HUES6 (cell line): Measurements from ENCODE around the gene DDR2.

Source experiments
- H3K27ac ChIP-seq: 2 replicates; pipeline ENCODE4 v1.7.0; 2013; ENCODE audit warnings: low read depth, mild to moderate bottlenecking, low read length, inconsistent platforms
- H3K27me3 ChIP-seq: 2 replicates; pipeline ENCODE4 v1.6.1; 2013; ENCODE audit warnings: low read length; ENCODE audit not compliant: control insufficient read depth, insufficient read depth
- H3K36me3 ChIP-seq: 2 replicates; pipeline ENCODE4 v1.6.1; 2013; ENCODE audit warnings: low read length; ENCODE audit not compliant: control insufficient read depth, insufficient read depth
- H3K4me1 ChIP-seq: 2 replicates; pipeline ENCODE4 v1.6.1; 2013; ENCODE audit warnings: low read length; ENCODE audit not compliant: control insufficient read depth, insufficient read depth
- H3K4me3 ChIP-seq: 2 replicates; pipeline ENCODE4 v1.5.1; 2013; ENCODE audit warnings: low read depth, low read length
- H3K9ac ChIP-seq: one replicate; pipeline ENCODE4 v1.6.1; 2013; ENCODE audit warnings: mild to moderate bottlenecking, low read length
- H3K9me3 ChIP-seq: 2 replicates; pipeline ENCODE4 v1.6.1; 2013; ENCODE audit warnings: low read depth, low read length; ENCODE audit not compliant: control insufficient read depth, insufficient read depth

The DDR2 gene

DNA sequence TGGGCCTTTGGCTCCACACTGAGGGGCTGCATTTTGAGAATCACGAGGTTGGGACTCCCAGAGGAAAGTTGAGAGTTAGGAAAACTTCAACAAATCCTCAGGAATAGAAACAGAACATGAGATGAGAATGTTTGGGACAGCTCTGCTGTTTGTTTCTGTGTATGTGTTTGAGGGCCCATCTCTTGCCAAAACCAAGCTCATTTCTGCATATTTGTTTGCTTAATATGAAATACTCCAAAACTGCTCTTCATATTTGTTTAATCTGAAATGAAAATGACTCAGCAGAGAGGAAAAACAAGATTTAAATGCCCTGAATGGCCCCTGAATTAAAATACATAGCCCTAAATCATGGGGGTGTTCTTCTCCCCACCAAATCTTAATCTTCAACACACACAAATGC, 78.1 kb downstream of the DDR2 start:
- Histone ChIP-seq H3K27me3 (no peaks in the 10 kb centered on the region), H3K36me3 (no peaks in the 10 kb centered on the region), H3K4me3 (no peak overlapping the region), H3K27ac (no peak overlapping the region), H3K9me3 (no peaks in the 10 kb centered on the region), H3K4me1 (no peaks in the 10 kb centered on the region), H3K9ac (no peak overlapping the region)

DNA sequence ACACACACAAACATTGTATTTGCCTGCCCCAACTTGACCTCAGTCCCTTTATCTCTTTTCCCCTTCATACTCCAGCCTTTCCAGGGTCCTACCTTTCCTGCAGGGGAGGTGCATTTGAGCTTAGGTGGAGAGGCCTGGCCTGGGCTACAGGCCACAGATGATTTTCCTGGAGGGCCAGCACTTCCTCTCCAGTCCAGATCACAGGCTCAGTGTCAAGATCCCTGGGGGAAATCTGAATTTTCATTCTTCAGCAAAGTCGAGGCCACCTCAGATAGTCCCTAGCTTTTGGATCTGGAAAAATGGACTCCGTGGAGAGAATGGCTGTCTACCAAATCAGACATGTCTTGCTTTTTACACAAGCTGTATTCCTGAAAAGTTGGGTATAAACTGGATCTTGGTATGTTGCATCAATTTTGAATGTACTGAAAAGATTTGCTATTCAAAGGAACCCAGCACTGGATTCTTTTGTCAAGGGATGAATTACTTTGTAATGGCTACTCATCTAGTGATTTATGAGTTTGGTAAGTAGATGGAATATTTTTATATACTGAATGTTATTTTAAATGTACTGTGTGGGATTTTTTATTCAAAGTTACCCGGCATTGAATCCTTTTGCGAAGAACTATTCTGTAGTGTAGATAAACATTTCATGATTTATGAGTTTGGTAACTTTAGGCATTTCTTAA, 78.7 kb downstream of the DDR2 start:
- no peak overlapping the region for H3K4me3 ChIP-seq
- H3K27ac ChIP-seq, result no peak overlapping the region
- H3K9ac ChIP-seq, result no peak overlapping the region
- no peaks in the 10 kb centered on the region for H3K9me3 ChIP-seq
- H3K27me3 ChIP-seq, result no peaks in the 10 kb centered on the region
- no peaks in the 10 kb centered on the region for H3K36me3 ChIP-seq
- no peaks in the 10 kb centered on the region for H3K4me1 ChIP-seq

DNA sequence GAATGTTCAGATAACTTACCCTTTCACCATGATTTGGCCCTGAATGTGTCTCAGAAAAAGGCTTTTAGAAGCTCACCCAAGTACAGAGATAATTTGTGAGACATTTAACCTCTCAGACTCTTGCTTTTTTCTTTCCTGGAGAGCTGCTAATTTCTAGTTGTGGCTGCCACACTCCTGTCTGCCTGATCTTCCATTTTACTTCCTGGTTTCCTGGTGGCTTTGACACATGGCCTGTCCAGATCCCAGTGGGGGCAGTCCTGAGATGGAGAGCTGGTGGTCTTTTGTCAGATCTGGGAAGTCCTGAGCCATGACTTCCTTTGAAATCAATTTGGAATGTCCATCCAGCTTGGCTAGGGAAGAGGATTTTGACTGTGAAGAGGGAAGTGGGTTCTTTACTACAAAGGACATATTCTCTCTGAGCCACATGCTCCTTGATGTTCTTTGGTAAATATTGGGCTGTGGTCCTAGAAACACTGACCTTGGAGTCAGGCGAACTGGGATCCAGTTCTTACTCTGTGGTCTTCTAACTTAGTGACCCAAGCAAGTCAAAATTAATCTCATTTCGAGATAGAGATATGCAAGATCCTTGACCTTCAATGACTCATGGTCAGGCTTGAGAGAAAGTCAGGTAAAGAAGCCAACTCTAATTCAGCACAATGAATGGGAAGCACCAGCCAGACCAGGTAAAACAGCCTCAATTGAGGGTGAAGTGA, 80.2 kb downstream of the DDR2 start:
- H3K27ac ChIP-seq, result no peak overlapping the region
- no peak overlapping the region for H3K9ac ChIP-seq
- no peaks in the 10 kb centered on the region for H3K4me1 ChIP-seq
- no peak overlapping the region for H3K4me3 ChIP-seq
- H3K36me3 ChIP-seq, result no peaks in the 10 kb centered on the region
- no peaks in the 10 kb centered on the region for H3K27me3 ChIP-seq
- H3K9me3 ChIP-seq, result no peaks in the 10 kb centered on the region

DNA sequence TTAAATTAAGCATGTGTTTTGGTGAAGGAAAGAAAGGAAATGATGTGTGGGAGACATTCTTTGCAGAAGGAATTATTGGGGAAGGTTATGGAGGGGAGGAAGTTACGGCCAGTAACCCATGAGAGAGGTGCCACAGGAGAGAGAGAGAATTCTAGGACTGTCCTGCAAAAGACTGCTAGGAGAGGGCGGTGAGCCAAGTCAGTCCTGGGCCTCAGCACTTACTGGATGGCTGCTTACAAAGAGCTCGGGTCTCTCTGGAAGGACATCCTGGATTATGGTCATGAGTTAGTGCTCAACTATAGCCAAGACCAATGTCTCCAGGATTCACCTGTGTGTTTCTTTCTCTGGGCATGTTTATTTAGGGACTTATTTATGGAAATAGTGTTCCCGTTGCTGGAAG, 83.9 kb downstream of the DDR2 start:
- Histone ChIP-seq H3K4me3 (no peak overlapping the region), H3K9ac (no peak overlapping the region), H3K36me3 (no peaks in the 10 kb centered on the region), H3K9me3 (no peaks in the 10 kb centered on the region), H3K4me1 (no peaks in the 10 kb centered on the region), H3K27me3 (no peaks in the 10 kb centered on the region), H3K27ac (no peak overlapping the region)

DNA sequence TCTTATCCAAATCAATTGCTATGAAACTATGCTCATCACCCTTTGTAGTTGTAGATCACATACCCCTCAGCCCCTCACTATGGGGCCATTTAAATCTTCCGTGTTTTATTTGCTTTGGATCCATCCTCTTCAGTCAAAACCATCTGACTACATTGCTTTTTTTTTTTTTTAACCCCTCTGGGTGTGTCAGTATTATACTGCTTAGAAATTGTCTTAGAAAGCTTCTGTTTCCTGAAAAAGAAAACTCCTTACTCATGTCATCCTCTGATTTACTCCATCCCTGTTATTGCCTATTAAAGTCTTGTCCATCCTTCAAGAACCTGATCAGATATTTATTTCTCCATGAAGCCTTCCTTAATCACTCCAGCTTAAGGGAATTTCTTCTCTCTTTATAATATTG, 84.3 kb downstream of the DDR2 start:
- H3K4me1 ChIP-seq, result no peaks in the 10 kb centered on the region
- no peaks in the 10 kb centered on the region for H3K27me3 ChIP-seq
- H3K27ac ChIP-seq, result no peak overlapping the region
- H3K4me3 ChIP-seq, result no peak overlapping the region
- H3K9me3 ChIP-seq, result no peaks in the 10 kb centered on the region
- no peak overlapping the region for H3K9ac ChIP-seq
- H3K36me3 ChIP-seq, result no peaks in the 10 kb centered on the region

DNA sequence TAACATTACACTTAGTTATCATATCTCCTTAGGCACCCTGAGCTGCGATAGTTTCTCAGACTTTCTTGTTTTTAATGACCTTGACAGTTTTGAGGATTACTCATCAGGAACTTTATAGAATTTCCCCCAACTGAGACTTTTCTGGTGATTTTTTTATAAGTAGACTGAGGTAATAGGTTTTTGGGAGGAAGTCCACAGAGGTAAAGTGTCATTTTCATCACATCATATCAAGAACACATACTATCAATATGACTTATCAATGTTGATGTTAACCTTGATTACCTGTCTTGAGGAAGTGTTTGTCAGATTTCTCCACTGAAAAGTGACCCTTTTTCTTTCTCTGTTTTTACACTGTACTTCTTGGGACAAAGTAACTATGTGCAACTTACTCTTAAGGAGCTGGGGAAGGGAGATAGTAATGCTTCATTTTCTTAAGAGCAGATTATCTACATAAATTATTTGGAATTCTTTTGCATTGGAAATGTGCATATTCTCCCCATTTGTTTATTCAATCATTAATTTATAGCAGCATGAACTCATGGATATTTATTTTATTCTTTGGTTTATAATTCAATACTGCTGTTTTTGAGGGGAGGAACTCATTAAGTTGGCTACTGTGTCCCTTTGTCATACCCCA, 85.4 kb downstream of the DDR2 start:
- H3K27me3 ChIP-seq, result no peaks in the 10 kb centered on the region
- H3K4me3 ChIP-seq, result no peak overlapping the region
- no peaks in the 10 kb centered on the region for H3K36me3 ChIP-seq
- H3K9ac ChIP-seq, result no peak overlapping the region
- H3K9me3 ChIP-seq, result no peaks in the 10 kb centered on the region
- no peak overlapping the region for H3K27ac ChIP-seq
- no peaks in the 10 kb centered on the region for H3K4me1 ChIP-seq

DNA sequence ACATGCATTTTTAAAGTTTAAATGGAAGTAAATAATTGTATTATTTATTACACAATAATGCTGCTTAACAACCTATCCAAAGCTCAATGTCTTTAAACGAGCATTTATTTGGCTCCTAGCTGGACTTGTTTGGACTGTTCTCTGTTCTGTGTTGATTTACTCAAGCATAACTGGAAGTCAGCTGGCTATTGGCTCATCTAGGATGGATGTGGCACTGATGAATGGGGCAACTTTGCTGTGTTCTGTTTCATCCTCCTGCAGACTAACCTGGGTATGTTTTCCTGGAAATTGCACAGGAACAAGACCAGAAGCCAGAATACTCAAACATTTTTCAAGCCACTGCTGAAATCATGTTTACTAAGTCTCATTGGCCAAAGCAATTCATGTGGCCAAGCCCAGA, 87.4 kb downstream of the DDR2 start:
- Histone ChIP-seq H3K9me3 (no peaks in the 10 kb centered on the region), H3K4me1 (no peaks in the 10 kb centered on the region), H3K36me3 (no peaks in the 10 kb centered on the region), H3K9ac (no peak overlapping the region), H3K27ac (no peak overlapping the region), H3K27me3 (no peaks in the 10 kb centered on the region), H3K4me3 (no peak overlapping the region)

DNA sequence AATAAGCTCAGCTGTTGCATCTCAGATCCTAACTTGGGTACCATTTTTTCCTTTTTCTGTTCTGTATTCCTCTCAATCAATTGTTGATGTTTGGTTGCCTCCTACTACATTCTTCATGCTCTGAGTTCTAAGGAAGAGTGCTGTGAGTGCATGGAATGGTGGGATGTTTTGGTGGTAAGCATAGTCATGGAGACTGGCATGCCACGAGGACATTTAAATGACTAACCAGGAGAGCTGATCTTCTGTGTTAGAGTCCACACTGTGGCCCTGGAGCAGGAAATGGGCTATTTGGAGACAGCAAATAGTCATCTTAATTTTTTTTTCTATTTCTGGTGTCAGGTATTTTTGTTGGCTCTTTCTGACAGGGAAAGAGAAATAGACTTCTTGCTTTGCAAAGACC, 88.7 kb downstream of the DDR2 start:
- H3K4me1 ChIP-seq, result no peaks in the 10 kb centered on the region
- no peaks in the 10 kb centered on the region for H3K9me3 ChIP-seq
- no peaks in the 10 kb centered on the region for H3K27me3 ChIP-seq
- no peaks in the 10 kb centered on the region for H3K36me3 ChIP-seq
- no peak overlapping the region for H3K4me3 ChIP-seq
- H3K27ac ChIP-seq, result no peak overlapping the region
- H3K9ac ChIP-seq, result no peak overlapping the region

DNA sequence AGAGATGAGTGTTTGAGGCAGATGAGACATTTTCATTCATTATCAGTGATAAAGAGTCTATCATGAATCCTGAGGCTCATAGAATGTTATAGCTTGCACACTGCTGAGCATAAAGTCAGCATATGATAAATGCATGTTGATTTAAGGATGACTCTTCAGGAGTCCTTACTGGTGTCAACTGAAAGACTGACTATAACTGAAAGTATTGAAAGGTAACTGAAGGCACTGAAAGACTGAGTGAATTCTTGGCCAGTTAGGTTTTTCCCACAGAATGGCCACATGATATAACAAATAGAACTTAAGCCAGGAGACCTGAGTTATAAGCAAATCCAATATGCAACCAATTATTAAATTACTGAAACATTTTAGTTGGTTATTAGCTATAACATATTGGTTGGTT, 89.2 kb downstream of the DDR2 start:
- no peak overlapping the region for H3K4me3 ChIP-seq
- H3K9me3 ChIP-seq, result no peaks in the 10 kb centered on the region
- no peak overlapping the region for H3K9ac ChIP-seq
- no peaks in the 10 kb centered on the region for H3K36me3 ChIP-seq
- H3K27ac ChIP-seq, result no peak overlapping the region
- H3K4me1 ChIP-seq, result no peaks in the 10 kb centered on the region
- H3K27me3 ChIP-seq, result no peaks in the 10 kb centered on the region

DNA sequence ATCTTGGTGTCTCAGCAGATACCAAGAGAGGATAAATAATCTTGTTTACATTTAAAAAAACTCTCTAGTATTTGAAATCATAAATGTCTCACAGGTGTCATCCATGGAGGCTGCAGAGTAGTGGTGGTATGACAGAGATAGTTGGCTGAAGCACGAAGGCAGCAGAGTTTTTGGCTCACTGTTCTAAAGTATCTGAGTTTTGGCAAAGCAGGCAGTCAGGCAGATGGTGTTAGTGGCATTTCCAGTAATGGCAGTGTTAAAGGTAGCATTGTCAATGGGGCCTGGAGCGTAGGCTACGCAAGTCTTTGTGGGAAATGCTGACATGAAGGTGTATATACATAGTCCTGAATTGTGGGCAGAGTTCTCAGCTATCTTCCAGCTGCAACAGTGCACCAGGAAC, 89.8 kb downstream of the DDR2 start:
- no peak overlapping the region for H3K4me3 ChIP-seq
- no peaks in the 10 kb centered on the region for H3K27me3 ChIP-seq
- no peak overlapping the region for H3K9ac ChIP-seq
- no peak overlapping the region for H3K27ac ChIP-seq
- H3K9me3 ChIP-seq, result no peaks in the 10 kb centered on the region
- no peaks in the 10 kb centered on the region for H3K4me1 ChIP-seq
- H3K36me3 ChIP-seq, result no peaks in the 10 kb centered on the region

DNA sequence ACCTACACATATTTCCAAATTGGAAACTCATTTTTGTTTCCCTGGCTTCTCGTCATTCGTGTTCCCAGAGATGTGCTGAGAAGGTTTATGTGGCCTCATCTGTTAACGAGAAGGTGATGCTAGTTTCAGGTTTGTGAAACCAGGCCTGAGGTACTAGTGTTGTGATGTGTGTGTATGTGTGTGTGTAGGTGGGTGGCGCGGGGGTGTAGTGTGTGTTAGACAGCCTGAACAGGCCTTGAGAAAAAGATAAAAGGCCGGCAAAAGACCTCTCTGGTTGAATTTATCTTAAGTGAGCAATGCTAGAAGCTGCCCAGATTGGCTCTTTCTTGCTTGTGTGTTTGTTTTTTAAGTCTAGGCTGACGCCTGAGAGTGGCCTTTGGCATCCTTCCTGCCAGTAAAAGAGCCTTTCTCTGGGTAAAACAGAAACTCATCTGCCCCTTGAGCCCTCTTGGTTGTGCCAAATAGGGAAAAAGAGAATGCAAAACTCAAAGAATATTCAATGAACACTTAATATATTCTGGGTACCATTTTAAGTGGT, 92.4 kb downstream of the DDR2 start:
- Histone ChIP-seq H3K9ac (no peak overlapping the region), H3K9me3 (no peaks in the 10 kb centered on the region), H3K4me3 (no peak overlapping the region), H3K27me3 (no peaks in the 10 kb centered on the region), H3K27ac (no peak overlapping the region), H3K4me1 (no peaks in the 10 kb centered on the region), H3K36me3 (no peaks in the 10 kb centered on the region)
